Vagina (tissue), 2 donors: Measurements from ENCODE around the gene SGMS2.

Experiments used
- CTCF ChIP-seq, 3 experiments: fragments of 450-650 bp in 2 of 3; fragments of 200-600 bp in 1 of 3; sonication (generic) in 1 of 3; IDR thresholded peaks; one replicate each; pipeline ENCODE4 v1.5.1; 2017 to 2019; ENCODE audit warnings: antibody characterized with exemption in 3 of 3, mild to moderate bottlenecking in 2 of 3, moderate library complexity in 2 of 3
- POLR2A ChIP-seq, 2 donors: fragments of 450-650 bp; IDR thresholded peaks; one replicate each; pipeline ENCODE4 v1.6.1; 2017; ENCODE audit warnings: antibody characterized with exemption in 2 of 2, mild to moderate bottlenecking in 2 of 2, moderate library complexity in 2 of 2
- POLR2AphosphoS5 ChIP-seq, 2 donors: sonication (generic); formaldehyde crosslinking; IDR thresholded peaks; one replicate each; pipeline ENCODE4 v1.9.0; 2017; ENCODE audit warnings: antibody characterized with exemption in 2 of 2, mild to moderate bottlenecking in 2 of 2, low read depth in 1 of 2; ENCODE audit not compliant: insufficient read depth in 1 of 2

DNA sequence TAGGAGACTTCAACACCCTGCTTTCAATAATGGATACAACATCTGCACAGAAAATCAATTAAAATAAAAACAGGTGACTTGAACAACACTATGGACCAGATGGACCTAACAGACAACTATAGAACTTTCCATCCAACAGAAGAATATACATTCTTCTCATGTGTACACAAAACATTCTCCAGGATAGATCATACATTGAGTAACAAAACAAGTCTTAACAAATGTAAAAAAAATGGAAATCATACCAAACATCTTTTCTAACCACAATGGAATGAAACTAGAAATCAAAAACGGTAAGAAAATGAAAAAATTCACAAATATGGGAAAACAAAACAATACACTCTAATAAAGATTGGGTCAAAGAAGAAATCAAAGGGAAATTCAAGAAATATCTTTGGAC, 131.3 kb downstream of the SGMS2 start:
- TF ChIP-seq POLR2A (IDR thresholded peaks at IDR 0.05) (no peak), CTCF (IDR thresholded peaks at IDR 0.05) (no peak), POLR2AphosphoS5 (IDR thresholded peaks at IDR 0.05; ENCODE audit: insufficient read depth in 1 of 2, low read depth in 1 of 2) (no peak)
